Measurements from ENCODE around the gene PFDN6. TPM values are rescaled to one million over a fixed set of nuclear protein-coding genes. Genes with fewer than 3 reads are reported as not detected.
"Not testable (repeated sequence)": the region's sequence is repeated elsewhere in the genome, so short reads cannot be mapped to it uniquely, and the experiment has no call there.

PFDN6 gene
- total RNA-seq, 1 donor from 2014 or later, result 38.6 TPM

DNA sequence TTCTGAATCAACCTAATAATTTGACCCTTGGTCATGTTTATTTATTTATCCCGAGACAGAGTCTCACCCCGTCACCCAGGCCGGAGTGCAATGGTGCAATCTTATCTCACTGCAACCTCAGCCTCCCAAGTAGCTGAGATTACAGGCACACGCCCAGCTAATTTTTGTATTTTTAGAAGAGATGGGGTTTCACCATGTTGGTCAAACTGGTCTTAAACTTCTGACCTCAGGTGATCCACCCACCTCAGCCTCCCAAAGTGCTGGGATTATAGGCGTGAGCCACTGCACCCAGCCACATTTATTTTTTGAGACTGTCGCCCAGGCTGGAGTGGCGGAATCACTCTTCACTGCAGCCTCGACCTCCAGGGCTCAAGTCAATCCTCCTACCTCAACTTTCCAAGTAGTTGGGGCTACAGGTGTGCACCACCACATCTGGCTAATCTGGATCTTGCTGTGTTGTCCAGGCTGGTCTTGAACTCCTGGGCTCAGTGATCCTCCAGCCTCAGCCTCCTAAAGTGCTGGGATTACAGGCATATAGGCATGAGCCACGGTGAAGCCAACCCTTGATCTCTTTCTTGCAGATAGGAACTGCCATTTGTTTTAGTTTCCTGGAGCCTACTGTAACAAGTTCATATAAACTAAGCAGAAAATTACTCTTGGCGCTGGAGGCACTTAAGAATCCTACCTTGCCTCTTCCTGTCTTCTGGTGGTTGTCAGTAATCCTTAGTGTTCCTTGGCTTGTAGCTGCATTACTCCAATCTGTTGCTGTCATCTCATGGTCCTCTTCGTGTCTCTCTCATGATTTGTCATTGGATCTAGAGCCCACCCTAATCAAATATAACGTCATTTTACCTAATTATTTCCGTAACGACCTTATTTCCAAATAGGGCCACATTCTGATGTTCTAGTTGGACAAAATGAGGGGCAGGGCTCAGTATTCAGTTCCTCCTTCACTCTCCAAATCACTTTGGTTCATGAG lies 15.2 kb upstream of the PFDN6 start:
- DNase-seq (ENCODE audit: low spot score), result no peak

DNA sequence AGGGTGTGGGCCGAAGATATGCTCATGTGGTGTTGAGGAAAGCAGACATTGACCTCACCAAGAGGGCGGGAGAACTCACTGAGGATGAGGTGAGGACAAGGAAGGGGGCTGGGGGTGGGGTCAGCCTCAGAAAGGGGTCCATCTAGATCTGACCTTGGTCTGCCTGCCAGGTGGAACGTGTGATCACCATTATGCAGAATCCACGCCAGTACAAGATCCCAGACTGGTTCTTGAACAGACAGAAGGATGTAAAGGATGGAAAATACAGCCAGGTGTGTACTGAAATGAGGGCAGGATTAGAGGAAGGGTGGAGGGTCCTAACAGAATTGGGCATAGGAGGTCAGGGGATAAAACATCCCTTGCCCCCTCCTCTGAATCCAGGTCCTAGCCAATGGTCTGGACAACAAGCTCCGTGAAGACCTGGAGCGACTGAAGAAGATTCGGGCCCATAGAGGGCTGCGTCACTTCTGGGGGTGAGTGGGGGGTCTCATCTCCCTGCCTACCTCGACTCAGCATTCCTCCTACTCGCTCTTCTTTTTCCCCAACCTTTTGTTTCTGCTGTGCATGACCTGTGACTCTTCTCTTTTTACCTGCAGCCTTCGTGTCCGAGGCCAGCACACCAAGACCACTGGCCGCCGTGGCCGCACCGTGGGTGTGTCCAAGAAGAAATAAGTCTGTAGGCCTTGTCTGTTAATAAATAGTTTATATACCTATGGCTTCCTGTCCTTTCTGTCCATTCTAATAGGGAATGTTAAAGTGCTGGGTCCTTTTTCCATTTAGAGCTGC lies 13.4 kb upstream of the PFDN6 start:
- DNase-seq (ENCODE audit: low spot score), result not testable (repeated sequence)

DNA sequence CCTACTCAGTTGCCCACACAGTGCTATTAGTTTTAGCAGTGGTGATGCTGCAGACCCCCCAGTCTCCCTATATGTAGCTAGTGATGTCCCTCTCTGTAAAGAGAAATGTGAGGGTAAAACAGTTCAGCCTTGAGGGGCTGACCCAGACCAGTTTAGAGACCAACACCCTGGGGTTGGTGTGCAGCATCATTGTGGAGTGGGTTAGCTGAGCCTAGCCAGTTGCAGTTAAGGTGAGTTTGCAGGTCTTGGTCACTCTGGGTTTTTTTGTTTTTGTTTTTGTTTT lies 12.9 kb upstream of the PFDN6 start:
- no peak for DNase-seq (ENCODE audit: low spot score)

DNA sequence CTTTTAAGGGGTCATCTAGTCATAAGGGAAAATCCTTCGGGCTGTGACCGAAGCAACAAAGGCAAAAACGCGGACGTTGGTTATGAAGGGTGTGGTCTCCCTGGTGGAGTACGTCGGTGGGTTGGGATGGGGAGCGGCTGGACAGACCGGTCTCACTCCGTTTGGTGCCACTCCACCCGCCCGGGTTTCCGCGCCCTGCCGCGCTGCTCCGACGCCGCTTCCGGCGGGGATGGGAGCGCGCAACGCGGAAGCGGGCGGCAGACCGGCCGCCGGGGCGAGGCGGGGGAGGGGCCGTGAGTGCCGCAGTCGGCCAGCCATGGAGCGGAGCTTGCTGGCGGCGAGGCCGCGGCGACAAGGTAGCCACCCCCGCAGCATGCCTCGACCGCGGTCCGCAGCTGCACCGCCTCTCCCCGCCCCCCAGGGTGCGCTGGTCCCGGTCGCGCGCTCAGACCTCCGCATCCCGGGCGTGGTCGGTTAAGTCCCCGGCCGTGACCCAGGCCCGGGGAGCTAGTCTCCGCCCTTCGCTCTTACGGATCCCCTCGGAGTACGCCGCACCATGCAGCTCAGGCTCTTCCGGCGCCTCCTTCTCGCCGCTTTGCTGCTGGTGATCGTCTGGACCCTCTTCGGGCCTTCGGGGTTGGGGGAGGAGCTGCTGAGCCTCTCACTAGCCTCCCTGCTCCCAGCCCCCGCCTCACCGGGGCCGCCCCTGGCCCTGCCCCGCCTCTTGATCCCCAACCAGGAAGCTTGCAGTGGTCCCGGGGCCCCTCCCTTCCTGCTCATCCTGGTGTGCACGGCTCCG lies 12.3 kb upstream of the PFDN6 start, which contains the start of gene B3GALT4:
B3GALT4 (plus strand) TSS at position 260 of the 799 bp plus-strand sequence; CDS start at position 557, 297 bp downstream.
- DNase-seq (ENCODE audit: low spot score), result peak; percentile 69

DNA sequence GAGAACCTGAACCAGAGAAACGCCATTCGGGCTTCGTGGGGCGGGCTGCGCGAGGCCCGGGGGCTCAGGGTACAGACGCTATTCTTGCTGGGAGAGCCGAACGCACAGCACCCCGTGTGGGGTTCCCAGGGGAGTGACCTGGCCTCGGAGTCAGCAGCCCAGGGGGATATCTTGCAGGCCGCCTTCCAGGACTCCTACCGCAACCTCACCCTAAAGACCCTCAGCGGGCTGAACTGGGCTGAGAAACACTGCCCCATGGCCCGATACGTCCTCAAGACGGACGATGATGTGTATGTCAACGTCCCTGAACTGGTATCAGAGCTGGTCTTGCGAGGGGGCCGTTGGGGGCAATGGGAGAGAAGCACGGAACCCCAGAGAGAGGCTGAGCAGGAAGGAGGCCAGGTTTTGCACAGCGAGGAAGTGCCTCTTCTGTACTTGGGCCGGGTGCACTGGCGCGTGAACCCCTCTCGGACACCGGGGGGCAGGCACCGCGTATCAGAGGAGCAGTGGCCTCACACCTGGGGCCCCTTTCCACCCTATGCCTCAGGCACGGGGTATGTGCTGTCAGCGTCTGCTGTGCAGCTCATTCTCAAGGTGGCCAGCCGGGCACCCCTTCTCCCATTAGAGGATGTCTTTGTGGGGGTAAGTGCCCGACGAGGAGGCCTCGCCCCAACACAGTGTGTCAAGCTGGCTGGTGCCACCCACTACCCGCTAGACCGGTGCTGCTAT lies 11.6 kb upstream of the PFDN6 start:
- no peak for DNase-seq (ENCODE audit: low spot score)

DNA sequence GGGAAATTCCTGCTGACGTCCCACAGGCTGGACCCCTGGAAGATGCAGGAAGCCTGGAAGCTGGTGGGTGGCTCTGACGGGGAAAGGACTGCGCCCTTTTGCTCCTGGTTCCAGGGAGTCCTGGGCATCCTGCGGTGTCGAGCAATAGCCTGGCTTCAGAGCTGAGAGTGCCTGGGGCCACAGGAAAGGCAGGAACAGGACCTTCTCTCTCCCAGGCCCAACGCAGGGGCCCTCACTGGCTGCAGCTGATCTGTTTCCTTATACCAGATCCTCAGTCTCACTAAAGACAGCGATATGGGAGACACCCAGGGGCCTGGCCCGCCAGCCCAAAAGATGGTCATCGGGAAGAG lies 11.0 kb upstream of the PFDN6 start:
- no peak for DNase-seq (ENCODE audit: low spot score)

DNA sequence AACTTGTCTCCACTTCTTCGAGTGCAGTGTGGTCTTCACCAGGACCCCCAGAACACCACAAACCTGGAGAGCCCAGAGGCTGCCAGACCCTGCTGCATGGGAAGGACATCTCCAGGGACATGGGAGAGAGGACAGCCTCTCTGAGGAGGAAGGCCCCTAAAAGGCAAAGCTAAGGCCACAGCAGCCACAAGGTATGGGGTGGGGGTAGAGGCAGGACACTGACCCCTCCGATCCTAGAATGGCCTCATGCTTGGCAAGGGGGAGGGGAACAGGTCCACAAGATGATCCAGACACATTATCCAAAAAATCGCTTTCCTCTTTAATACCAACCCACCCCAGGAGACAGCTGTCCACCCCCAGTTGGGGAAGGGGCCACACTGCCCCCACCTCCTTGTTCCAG lies 10.6 kb upstream of the PFDN6 start:
- no peak for DNase-seq (ENCODE audit: low spot score)

DNA sequence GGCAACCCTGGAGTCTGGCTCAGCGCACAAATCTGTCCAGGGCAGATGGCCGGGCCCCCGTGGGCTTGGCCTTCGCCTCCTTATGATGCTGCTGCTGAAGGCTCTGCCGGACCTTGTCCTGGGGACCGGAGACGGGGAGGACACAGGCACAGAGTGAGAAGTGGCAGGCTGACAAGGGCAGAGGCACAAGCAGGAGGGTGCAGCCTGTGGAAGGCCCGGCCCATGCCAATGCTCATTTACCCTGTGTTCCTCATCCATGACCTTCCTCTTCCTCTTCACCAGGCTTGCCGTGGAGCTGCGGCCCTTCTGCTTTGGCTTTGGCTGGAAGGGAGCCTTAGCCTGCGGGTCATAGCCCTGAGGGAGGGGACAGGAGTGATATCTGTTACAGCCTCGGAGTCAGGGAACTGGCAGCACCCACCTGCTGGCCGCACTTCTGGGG lies 10.1 kb upstream of the PFDN6 start:
- DNase-seq (ENCODE audit: low spot score), result no peak

DNA sequence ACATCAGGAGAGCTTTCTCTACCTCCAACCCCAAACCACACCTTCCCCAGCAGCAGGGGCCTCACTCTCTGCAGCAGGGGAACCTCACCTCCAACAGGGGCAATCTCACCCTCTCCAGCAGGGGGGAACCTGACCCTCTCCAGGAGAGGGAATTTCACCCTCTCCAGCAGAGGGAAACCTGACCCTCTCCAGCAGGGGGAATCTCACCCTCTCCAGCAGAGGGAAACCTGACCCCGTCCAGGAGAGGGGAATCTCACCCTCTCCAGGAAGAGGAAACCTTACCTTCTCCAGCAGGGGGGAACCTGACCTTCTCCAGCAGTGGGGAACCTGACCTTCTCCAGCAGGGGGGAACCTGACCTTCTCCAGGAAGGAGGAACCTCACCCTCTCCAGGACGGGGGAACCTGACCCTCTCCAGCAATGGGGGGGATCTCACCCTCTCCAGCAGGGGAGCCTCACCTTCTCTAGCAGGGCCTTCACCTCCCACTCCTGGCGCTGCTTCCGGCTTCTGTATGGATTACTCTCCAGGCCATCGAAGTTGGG lies 9.4 kb upstream of the PFDN6 start:
- no peak for DNase-seq (ENCODE audit: low spot score)

DNA sequence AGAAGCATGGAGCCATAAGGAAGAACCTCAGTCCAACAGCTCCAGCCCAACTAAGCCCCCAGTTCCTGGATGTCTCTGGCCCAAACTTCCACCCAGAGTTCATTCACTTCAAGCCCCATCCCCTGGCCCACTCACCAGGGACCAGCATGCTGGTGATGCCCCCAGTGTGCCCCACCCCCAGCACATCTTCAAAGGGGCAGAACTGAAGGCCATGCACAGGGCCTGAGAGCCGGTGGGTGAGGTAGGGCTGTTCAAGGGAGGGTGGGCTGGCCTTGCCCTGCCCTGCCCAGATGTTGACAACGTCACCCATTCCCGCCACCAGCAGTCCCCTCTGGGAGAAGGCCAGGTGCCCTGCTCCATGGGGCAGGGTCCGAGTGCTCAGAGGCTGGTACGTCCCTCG lies 8.9 kb upstream of the PFDN6 start:
- no peak for DNase-seq (ENCODE audit: low spot score)

DNA sequence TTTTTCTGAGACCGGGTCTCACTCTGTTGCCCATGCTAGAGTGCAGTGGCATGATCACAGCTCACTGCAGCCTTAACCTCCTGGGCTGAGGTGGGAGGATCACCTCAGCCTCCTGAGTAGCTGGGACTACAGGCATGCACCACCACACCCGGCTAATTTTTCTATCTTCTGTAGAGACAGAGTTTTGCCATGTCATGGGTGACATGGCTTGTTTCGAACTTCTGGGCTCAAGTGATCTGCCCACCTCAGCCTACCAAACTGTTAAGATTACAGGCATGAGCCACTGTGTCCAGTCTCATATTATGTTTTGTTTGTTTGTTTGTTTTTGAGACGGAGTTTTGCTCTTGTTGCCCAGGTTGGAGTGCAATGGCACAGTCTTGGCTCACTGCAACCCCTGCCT lies 4.2 kb upstream of the PFDN6 start:
- DNase-seq (ENCODE audit: low spot score), result not testable (repeated sequence)

DNA sequence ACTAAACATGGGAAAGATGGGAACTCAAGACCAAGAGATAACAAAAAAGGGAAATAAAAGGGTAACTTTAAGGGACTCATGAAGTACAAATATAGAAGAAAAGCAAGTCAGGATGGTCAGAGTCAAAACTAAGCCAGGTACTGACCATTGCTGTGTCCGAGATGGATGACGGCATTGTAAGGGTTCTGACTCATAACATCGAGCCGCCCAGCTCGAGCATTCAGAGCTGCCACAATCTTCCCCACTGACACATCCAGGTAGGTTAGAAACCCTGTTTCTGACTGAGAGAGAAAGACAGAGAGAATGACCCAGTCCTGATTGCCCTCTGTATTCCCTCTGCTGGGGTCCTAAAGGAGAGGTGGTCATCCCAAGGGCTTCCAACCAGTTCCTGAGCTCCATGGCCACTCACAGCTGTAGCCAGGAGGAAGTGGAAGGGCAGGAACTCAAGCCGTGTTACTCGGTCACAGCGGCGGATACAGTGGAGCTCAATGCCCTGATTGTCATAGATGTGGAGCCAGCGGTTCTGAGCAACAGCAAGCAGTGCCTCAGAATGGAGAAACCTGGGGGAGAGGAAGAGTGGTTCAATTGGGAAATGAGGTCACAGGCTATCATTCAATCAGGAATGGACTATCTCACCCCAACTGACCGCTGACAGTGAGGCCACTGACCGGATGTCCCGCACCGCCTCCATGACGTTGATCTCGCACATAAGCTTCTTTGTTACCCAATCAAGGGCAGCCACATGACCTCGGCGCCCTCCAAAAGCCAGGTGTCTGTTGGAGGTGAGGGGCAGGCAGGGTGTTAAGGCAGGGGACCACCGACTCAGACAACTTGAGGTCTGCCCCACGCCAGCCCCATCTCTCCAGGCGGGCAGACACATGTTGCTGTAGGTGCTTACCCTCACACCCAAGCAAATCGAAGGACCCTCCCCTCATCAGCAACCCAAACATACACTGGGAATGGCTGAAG lies 2.2 kb upstream of the PFDN6 start:
- no peak for DNase-seq (ENCODE audit: low spot score)

DNA sequence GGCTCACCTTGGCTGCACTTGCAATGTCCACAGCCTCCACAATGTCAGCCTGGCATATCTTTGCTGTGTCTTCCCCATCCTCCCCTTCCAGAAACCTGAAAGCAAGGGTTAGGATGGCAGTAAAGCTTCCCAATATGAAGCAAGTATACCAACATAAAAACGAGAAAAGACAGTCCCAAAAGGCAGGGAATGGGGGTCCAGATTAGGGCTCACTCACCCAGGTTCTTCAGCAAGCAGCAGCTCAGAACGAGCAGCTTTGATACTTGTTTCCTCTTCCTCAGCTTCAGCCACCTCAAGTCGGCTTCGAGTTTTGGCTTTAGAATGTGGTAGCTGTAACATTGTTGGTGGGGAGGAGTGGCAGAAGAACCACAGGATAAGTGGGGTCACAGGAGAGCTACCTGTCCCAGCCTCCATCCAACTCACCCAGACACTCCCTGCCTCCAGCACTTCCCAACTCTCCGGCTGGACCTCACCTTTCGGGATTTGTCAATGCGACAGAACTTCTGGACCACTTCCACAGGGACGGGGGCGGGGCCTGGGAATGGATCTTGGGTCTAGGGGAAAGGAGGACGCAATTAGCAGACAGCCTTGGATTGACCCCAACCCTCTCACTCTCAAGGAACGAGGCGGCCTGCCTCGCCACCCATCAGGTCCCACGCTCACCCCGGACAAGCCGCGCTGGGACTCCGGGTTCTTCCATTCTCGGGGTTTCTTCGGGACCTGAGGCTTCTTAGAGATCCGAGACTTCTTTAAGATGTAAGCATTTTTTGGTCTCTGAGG lies 1.1 kb upstream of the PFDN6 start:
- no peak for DNase-seq (ENCODE audit: low spot score)

DNA sequence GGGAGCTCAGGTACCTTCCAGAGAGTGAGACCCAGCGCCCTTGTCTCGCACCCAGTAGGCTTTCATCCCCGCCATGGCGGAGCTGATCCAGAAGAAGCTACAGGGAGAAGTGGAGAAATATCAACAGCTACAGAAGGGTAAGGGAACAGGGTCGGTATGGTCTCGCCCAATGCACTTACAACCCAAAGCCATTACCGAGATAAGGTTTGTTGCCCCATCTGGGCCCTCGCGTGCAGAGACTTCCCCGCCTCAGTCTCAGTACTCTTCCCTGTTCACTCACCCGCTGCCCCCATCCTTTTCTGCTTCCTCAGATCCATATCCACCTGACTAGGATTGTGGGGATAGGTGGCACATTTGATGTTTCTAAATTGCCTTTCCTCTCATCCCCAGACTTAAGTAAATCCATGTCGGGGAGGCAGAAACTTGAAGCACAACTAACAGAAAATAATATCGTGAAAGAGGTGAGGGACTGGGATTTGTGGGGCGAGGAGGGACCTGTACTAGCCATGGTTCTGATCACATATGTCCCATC lies 449 bp downstream of the PFDN6 start:
- no peak for DNase-seq (ENCODE audit: low spot score)

DNA sequence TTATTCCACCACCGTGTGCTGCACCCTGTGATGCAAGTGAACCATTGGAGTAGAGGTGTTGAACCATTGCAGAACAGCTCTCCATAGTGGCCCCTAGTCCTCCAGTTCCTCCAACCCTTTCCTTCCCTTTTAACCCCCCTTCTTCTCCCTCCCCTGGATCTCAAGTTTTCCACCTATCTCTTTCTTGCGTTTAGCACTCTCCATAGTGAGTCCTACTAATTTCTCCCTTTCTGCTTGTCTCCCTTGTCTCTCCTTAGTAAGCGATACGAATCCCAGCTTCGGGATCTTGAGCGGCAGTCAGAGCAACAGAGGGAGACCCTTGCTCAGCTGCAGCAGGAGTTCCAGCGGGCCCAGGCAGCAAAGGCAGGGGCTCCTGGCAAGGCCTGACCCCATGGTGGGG lies 1.1 kb downstream of the PFDN6 start:
- no peak for DNase-seq (ENCODE audit: low spot score)

DNA sequence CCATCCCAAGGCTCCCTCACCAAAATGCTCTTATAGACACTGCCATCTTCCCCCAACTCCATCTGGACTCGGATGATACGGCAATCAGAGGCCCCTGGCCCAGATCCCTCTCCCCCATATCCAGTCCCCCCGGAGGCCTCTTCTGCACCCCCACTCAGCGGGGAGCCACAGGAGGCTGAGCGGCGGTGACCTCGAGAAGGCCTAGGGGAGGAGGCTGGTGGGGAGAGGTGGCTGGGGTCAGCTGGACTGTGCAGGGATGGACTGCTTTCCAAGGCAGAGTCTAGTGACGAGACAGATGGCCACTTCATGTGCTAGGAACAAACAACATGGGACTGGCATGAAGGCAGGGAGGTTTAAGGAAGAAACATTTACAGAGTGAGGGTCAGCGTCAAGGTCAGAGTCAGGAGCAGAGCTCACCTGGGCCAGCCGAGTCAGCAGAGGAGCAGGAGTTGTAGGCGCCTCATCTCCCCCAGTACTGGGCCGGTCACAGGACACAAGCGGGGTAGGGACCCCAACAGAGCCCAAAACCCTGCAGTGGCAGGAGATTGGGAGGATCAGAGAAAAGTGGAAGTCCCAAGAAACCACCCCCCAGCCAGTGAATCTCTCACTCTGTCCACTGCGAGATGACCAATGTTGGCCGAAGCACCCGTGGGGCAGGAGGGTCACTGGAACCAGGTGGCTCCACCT lies 3.7 kb downstream of the PFDN6 start:
- DNase-seq (ENCODE audit: low spot score), result no peak

DNA sequence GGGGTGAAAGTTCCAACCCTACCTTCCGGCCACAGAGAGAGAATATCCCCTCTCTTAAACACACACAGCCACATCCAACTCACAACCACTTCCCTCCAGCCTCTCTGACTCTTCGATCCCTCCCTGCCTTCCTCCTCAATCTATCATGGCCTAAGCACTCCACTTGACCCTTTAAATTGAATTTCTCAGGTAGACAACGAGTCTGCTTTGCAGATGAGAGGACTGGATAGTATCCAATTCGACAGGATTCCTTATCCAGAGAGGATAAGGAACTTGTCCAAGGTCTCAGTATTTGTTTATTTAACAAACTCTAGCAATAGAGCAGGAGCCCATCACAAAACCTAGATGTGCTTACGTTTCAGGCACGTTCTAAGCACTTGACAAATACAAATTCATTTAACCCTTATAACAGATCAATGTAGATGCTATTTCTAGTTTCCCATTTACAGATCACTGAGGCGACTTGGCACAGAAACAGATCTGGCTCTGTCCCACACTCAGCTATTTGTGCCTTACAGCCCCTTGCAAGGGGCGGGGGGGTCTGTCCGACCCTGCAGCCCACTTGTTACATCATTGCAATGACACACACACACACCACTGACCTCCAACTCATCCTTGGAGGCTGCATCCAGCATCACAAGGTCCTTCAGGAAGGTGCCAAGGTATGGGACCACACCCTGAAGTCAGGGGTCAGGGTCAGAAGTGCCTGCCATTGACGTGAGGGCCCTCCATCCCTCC lies 4.9 kb downstream of the PFDN6 start:
- DNase-seq (ENCODE audit: low spot score), result no peak
